HG03135 (cell line): ENCODE results near the gene OR9G4.

Experiments used
- ATAC-seq: cut with Tn5 transposase; IDR thresholded peaks from one replicate; pipeline ENCODE4 v1.9.1; 2021; ENCODE audit warnings: mild to moderate bottlenecking, moderate library complexity; ENCODE audit not compliant: unreplicated experiment

The OR9G4 gene

GRCh38 chr11:56748597-56748996 lies at the start of gene OR9G4:
Gene OR9G4, minus strand, starts transcription at chr11:56748697. Its CDS starts 4,931 bp downstream, at chr11:56743766.
- ATAC-seq, result no peak

DNA sequence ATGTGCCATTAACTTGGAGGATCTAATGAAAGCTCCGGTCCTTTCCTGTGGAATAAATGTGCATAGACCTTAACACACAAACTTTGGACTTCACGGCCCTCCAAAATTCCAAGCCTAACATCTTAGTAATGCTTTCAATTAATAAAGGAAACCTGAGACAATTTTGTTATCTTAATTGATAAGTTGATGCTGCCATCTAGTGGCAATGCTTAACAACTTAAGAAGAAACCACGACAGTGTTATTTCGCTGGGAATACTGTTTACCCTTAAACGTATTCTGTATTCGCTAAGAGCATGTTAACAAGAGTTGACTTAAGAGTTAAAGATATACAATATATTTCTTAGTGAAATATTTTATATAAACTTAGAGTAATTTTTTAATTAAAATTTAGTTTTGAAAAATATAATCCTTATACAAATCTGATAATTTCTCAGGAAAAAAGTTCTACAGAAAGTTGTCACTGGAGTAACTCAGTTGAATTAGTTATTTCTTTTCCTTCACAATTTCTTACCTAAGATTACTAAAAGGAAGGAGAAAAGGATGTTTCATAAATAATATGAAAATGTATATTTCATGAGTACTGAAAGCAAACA lies 35.0 kb upstream of the OR9G4 start:
- ATAC-seq, result no peak

DNA sequence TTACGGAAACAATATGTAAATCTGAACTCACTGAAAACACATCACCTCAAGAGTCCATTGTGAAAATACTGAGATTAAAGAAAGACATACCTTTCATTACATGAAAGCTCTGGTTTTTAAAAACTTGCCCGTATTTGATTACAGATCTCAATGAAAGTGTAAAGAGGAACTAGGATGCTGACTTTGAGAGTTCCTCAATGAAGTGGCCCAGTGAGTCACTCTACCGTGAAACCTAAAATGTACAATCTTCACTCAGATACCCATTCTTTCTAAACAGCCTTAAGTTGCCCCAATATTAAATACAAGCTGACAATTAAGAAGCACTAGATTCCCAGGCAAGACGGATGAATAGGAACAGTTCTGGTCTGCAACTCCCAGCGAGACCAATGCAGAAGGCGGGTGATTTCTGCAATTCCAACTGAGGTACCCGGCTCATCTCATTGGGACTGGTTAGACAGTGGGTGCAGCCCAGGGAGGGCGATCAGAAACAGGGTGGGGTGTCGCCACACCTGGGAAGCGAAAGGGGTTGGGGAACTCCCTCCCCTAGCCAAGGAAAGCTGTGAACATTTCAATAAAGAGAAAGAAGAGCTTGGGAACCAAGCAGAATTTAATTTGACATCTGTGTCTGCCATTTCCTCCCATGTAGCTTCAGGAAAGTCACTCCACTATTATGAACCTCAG lies 33.8 kb upstream of the OR9G4 start:
- ATAC-seq, result peak; percentile 77

GRCh38 chr11:56776809-56777208 lies 28.3 kb upstream of the OR9G4 start:
- no peak for ATAC-seq

GRCh38 chr11:56764976-56765375 lies 16.5 kb upstream of the OR9G4 start:
- ATAC-seq, result no peak

GRCh38 chr11:56751480-56751879 lies 3.0 kb upstream of the OR9G4 start:
- ATAC-seq, result no peak

DNA sequence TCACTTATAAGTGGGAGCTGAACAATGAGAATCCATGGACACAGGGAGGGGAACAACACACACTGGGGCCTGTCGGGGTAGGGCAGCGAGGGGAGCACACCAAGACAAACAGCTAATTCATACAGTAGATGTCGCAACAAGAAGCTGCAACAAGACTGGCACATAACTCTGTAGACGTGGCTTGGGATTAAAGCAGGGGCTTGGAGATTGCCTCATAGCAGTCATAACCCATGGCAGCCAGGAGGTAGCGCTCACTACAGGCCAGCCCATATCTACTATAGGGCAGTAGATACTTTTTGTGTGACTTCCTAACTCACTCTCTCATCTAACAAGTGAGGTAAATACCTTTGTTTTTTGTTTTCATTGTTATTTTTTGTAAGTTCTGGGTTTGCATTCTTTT lies 1.7 kb upstream of the OR9G4 start:
- ATAC-seq, result no peak

DNA sequence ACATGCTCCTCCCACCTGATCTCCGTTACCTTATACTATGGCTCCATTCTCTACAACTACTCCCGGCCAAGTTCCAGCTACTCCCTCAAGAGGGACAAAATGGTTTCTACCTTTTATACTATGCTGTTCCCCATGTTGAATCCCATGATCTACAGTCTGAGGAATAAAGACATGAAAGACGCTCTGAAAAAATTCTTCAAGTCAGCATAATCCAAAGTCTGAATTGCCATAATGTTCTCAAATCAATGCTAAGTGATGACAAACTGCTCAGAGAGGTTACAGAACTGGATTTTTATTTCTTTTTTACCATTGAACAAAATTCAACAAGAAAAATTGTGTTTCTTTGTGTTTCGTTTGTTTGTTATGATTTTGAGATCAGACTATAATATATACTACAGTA lies 7.6 kb downstream of the OR9G4 start:
- ATAC-seq, result no peak

DNA sequence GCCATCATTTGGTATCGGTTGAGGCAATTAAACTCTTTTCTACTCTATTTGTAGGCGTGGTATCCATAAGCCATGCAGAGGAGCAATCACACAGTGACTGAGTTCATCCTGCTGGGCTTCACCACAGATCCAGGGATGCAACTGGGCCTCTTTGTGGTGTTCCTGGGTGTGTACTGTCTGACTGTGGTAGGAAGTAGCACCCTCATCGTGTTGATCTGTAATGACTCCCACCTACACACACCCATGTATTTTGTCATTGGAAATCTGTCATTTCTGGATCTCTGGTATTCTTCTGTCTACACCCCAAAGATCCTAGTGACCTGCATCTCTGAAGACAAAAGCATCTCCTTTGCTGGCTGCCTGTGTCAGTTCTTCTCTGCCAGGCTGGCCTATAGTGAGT lies 8.4 kb downstream of the OR9G4 start:
- ATAC-seq, result no peak

DNA sequence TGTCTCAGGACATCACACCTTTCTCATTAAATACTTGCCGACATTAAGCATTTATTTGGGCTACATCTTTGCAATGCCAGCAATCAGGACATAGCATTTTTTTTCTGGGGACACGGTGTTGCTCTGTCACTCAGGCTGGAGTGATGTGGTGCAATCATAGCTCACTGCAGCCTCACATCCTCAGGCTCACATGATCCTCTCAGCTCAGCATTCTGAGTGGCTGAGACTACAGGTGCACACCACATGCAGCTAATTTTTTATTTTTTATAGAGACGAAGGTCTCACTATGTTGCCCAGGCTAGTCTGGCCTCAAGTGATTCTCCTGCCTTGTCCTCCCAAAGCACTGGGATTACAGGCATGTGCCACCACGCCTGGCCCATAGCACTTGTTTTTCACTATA lies 28.0 kb downstream of the OR9G4 start:
- ATAC-seq, result no peak

DNA sequence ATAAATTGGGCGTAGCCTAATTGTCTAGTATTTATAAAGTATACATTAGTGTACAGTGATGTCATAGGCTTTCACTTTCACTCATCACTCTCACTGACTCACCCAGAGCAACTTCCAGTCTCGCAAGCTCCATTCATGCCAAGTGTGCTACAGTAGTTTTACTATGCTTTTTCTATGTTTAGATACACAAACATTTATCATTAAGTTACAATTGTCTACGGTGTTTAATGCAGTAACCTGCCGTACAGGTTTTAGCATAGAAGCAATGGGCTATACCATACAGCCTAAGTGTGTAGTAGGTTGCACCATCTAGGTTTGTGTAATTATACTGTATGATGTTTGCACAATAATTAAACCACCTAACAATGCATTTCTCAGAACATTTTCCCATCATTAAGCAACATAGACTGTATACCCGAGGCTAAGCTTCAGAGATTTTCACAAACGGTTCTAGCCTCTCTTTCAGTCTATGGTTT lies 32.1 kb downstream of the OR9G4 start:
- no peak for ATAC-seq

- no peak for ATAC-seq
These were observed 34.3 kb downstream of the OR9G4 start for GRCh38 chr11:56714206-56714605.

- no peak for ATAC-seq
These were observed 42.0 kb downstream of the OR9G4 start for GRCh38 chr11:56706486-56706885.

GRCh38 chr11:56705784-56706396 lies 42.6 kb downstream of the OR9G4 start:
- no peak for ATAC-seq

- ATAC-seq, result no peak
These were observed 47.5 kb downstream of the OR9G4 start for GRCh38 chr11:56700914-56701485.

- ATAC-seq, result no peak
These were observed 48.1 kb downstream of the OR9G4 start for GRCh38 chr11:56700242-56700913.

- no peak for ATAC-seq
These were observed 49.7 kb downstream of the OR9G4 start, which contains the start of gene OR9G1 for GRCh38 chr11:56698795-56699194. Gene OR9G1, plus strand, starts transcription at chr11:56699095. Its CDS starts 1,293 bp downstream, at chr11:56700388.

DNA sequence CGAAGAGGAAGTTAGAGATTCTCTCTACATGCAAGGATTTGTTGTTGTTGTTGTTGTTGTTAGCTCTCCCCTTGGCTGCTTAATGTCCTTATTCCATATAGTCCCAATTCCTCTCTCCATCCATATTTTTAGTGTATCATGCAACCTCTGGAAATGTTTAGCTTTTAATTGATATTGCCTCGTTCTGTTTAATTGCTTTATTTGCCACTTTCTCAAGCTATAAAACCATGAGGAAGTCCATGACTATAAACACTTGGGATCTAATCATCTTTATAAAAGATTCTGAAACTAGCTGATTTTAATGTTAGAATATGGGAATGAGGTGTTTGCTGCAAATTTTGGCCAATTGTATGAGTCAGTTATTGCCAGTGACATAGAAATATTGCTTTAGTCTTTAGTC lies 55.1 kb downstream of the OR9G4 start:
- ATAC-seq, result no peak
